ENCODE data around the gene UBXN11.
"Not testable (repeated sequence)": the region's sequence is repeated elsewhere in the genome, so short reads cannot be mapped to it uniquely, and the experiment has no call there.

UBXN11 gene

GRCh38 chr1:26314501-26314900 lies 8.1 kb upstream of the UBXN11 start:
- Mint-ChIP-seq H3K27me3 (no peaks in the 10 kb centered on the region), H3K27ac (ENCODE audit: low read depth) (peak overlapping the region; percentile 42), H3K4me1 (peaks cover 46% of the 10 kb centered on the region), H3K9me3 (no peaks in the 10 kb centered on the region), H3K36me3 (ENCODE audit: insufficient read depth) (peaks cover 14% of the 10 kb centered on the region), H3K4me3 (peak overlapping the region; percentile 54)
- ATAC-seq (replicated peaks; ENCODE audit: extremely low read depth, poor library complexity, severe bottlenecking) (no peak), DNase-seq (ENCODE audit: low spot score in 2 of 2) (no peak)

GRCh38 chr1:26307966-26308899 lies 1.8 kb upstream of the UBXN11 start:
- peak overlapping the region; percentile 93 for H3K4me3 Mint-ChIP-seq
- H3K4me1 Mint-ChIP-seq, result peaks cover 15% of the 10 kb centered on the region
- not testable (repeated sequence) for H3K36me3 Mint-ChIP-seq (ENCODE audit: insufficient read depth); H3K27me3 Mint-ChIP-seq; H3K9me3 Mint-ChIP-seq; DNase-seq (ENCODE audit: low spot score in 2 of 2); ATAC-seq (replicated peaks; ENCODE audit: extremely low read depth, poor library complexity, severe bottlenecking)
- peak overlapping the region; percentile 78 for H3K27ac Mint-ChIP-seq (ENCODE audit: low read depth)

GRCh38 chr1:26307363-26307781 lies 936 bp upstream of the UBXN11 start:
- Mint-ChIP-seq H3K4me1 (peaks cover 12% of the 10 kb centered on the region), H3K27me3 (no peaks in the 10 kb centered on the region), H3K9me3 (no peaks in the 10 kb centered on the region), H3K36me3 (ENCODE audit: insufficient read depth) (peaks cover 9% of the 10 kb centered on the region), H3K27ac (ENCODE audit: low read depth) (no peak overlapping the region), H3K4me3 (peak overlapping the region; percentile 93)
- DNase-seq (ENCODE audit: low spot score in 2 of 2), result no peak
- no peak for ATAC-seq (replicated peaks; ENCODE audit: extremely low read depth, poor library complexity, severe bottlenecking)

GRCh38 chr1:26305667-26306289 lies 658 bp downstream of the UBXN11 start:
- peak overlapping the region; percentile 93 for H3K4me3 Mint-ChIP-seq
- H3K4me1 Mint-ChIP-seq, result peaks cover 15% of the 10 kb centered on the region
- H3K9me3 Mint-ChIP-seq, result no peaks in the 10 kb centered on the region
- no peaks in the 10 kb centered on the region for H3K27me3 Mint-ChIP-seq
- no peak for DNase-seq (ENCODE audit: low spot score in 2 of 2)
- peaks cover 9% of the 10 kb centered on the region for H3K36me3 Mint-ChIP-seq (ENCODE audit: insufficient read depth)
- peak overlapping the region; percentile 96 for H3K27ac Mint-ChIP-seq (ENCODE audit: low read depth)
- no peak for ATAC-seq (replicated peaks; ENCODE audit: extremely low read depth, poor library complexity, severe bottlenecking)

- no peaks in the 10 kb centered on the region for H3K27me3 Mint-ChIP-seq
- DNase-seq (ENCODE audit: low spot score in 2 of 2) (no peak), ATAC-seq (replicated peaks; ENCODE audit: extremely low read depth, poor library complexity, severe bottlenecking) (no peak)
- H3K36me3 Mint-ChIP-seq (ENCODE audit: insufficient read depth), result peaks cover 9% of the 10 kb centered on the region
- no peaks in the 10 kb centered on the region for H3K9me3 Mint-ChIP-seq
- H3K27ac Mint-ChIP-seq (ENCODE audit: low read depth), result no peak overlapping the region
- peaks cover 29% of the 10 kb centered on the region for H3K4me1 Mint-ChIP-seq
- no peak overlapping the region for H3K4me3 Mint-ChIP-seq
These were observed 3.6 kb downstream of the UBXN11 start for GRCh38 chr1:26302733-26303405.

GRCh38 chr1:26300578-26301275 lies 5.7 kb downstream of the UBXN11 start:
- no peaks in the 10 kb centered on the region for H3K27me3 Mint-ChIP-seq
- H3K4me1 Mint-ChIP-seq, result peaks cover 27% of the 10 kb centered on the region
- DNase-seq (ENCODE audit: low spot score in 2 of 2) (no peak), ATAC-seq (replicated peaks; ENCODE audit: extremely low read depth, poor library complexity, severe bottlenecking) (no peak)
- peaks cover 1% of the 10 kb centered on the region for H3K36me3 Mint-ChIP-seq (ENCODE audit: insufficient read depth)
- no peak overlapping the region for H3K4me3 Mint-ChIP-seq
- no peaks in the 10 kb centered on the region for H3K9me3 Mint-ChIP-seq
- H3K27ac Mint-ChIP-seq (ENCODE audit: low read depth), result no peak overlapping the region

- peaks cover 40% of the 10 kb centered on the region for H3K4me1 Mint-ChIP-seq
- peaks cover 1% of the 10 kb centered on the region for H3K36me3 Mint-ChIP-seq (ENCODE audit: insufficient read depth)
- H3K27ac Mint-ChIP-seq (ENCODE audit: low read depth), result peak overlapping the region; percentile 41
These were observed 8.7 kb downstream of the UBXN11 start for GRCh38 chr1:26297791-26298124.

GRCh38 chr1:26297057-26297790 lies 9.2 kb downstream of the UBXN11 start:
- no peaks in the 10 kb centered on the region for H3K36me3 Mint-ChIP-seq (ENCODE audit: insufficient read depth)
- no peak overlapping the region for H3K4me3 Mint-ChIP-seq
- DNase-seq (ENCODE audit: low spot score in 2 of 2), result no peak
- no peaks in the 10 kb centered on the region for H3K9me3 Mint-ChIP-seq
- ATAC-seq (replicated peaks; ENCODE audit: extremely low read depth, poor library complexity, severe bottlenecking), result no peak
- peaks cover 44% of the 10 kb centered on the region for H3K4me1 Mint-ChIP-seq
- peak overlapping the region; percentile 41 for H3K27ac Mint-ChIP-seq (ENCODE audit: low read depth)
- H3K27me3 Mint-ChIP-seq, result no peaks in the 10 kb centered on the region

More at GRCh38 chr1:26297791-26298124, 8.7 kb downstream of the UBXN11 start:
- H3K4me3 Mint-ChIP-seq, result no peak overlapping the region
- no peaks in the 10 kb centered on the region for H3K27me3 Mint-ChIP-seq
- no peak for ATAC-seq (replicated peaks; ENCODE audit: extremely low read depth, poor library complexity, severe bottlenecking)
- no peak for DNase-seq (ENCODE audit: low spot score in 2 of 2)
- H3K9me3 Mint-ChIP-seq, result no peaks in the 10 kb centered on the region

- Mint-ChIP-seq H3K27me3 (no peaks in the 10 kb centered on the region), H3K4me1 (peaks cover 51% of the 10 kb centered on the region), H3K36me3 (ENCODE audit: insufficient read depth) (no peaks in the 10 kb centered on the region), H3K4me3 (no peak overlapping the region), H3K9me3 (no peaks in the 10 kb centered on the region), H3K27ac (ENCODE audit: low read depth) (peak overlapping the region; percentile 21)
- no peak for DNase-seq (ENCODE audit: low spot score in 2 of 2)
- ATAC-seq (replicated peaks; ENCODE audit: extremely low read depth, poor library complexity, severe bottlenecking), result no peak
These were observed 9.9 kb downstream of the UBXN11 start for GRCh38 chr1:26296340-26297056.

- Mint-ChIP-seq H3K27me3 (no peaks in the 10 kb centered on the region), H3K27ac (ENCODE audit: low read depth) (peak overlapping the region; percentile 36), H3K36me3 (ENCODE audit: insufficient read depth) (peaks cover under 1% of the 10 kb centered on the region), H3K4me1 (peaks cover 55% of the 10 kb centered on the region), H3K4me3 (no peak overlapping the region), H3K9me3 (no peaks in the 10 kb centered on the region)
- DNase-seq (ENCODE audit: low spot score in 2 of 2), result no peak
- ATAC-seq (replicated peaks; ENCODE audit: extremely low read depth, poor library complexity, severe bottlenecking), result no peak
These were observed 11.0 kb downstream of the UBXN11 start for GRCh38 chr1:26295194-26296138.

Data from central memory CD8-positive, alpha-beta T cell (primary cell).